DMS114 treated with DMSO at 0.1 percent for 48 hours (cell line): ENCODE data around the gene CTNNA1.
"Not testable (repeated sequence)": the region's sequence is repeated elsewhere in the genome, so short reads cannot be mapped to it uniquely, and the experiment has no call there.

Source experiments
- DNase-seq: peaks from one replicate; lab custom pipeline; 2025; ENCODE audit not compliant: unreplicated experiment; lab: John Stamatoyannopoulos, UW

CTNNA1 gene

GRCh38 chr5:138807182-138807581 is 54.0 kb downstream of the CTNNA1 start:
- no peak for DNase-seq

- DNase-seq = no peak
Measured at GRCh38 chr5:138809391-138809790, 56.2 kb downstream of the CTNNA1 start.

- DNase-seq = not testable (repeated sequence)
Measured at GRCh38 chr5:138810861-138811260, 57.6 kb downstream of the CTNNA1 start.

- DNase-seq = no peak
Measured at GRCh38 chr5:138815529-138815928, 62.3 kb downstream of the CTNNA1 start.

GRCh38 chr5:138817241-138817640 is 64.0 kb downstream of the CTNNA1 start:
- DNase-seq = no peak

GRCh38 chr5:138819081-138819480 is 65.9 kb downstream of the CTNNA1 start:
- no peak for DNase-seq

- DNase-seq = no peak
Measured at GRCh38 chr5:138820695-138821094, 67.5 kb downstream of the CTNNA1 start.

- peak; percentile 15 for DNase-seq
Measured at GRCh38 chr5:138824516-138824915, 71.3 kb downstream of the CTNNA1 start.

GRCh38 chr5:138824924-138825863 is 72.0 kb downstream of the CTNNA1 start:
- DNase-seq = peak; percentile 49

GRCh38 chr5:138828556-138828955 is 75.3 kb downstream of the CTNNA1 start:
- no peak for DNase-seq

GRCh38 chr5:138829341-138829740 is 76.1 kb downstream of the CTNNA1 start:
- no peak for DNase-seq

- no peak for DNase-seq
Measured at GRCh38 chr5:138831703-138832102, 78.5 kb downstream of the CTNNA1 start.

- DNase-seq = no peak
Measured at GRCh38 chr5:138832218-138832617, 79.0 kb downstream of the CTNNA1 start.

- no peak for DNase-seq
Measured at GRCh38 chr5:138833080-138833479, 79.9 kb downstream of the CTNNA1 start.

- DNase-seq = no peak
Measured at GRCh38 chr5:138833726-138834480, 80.7 kb downstream of the CTNNA1 start.

- DNase-seq = not testable (repeated sequence)
Measured at GRCh38 chr5:138834853-138835252, 81.6 kb downstream of the CTNNA1 start.

GRCh38 chr5:138837160-138837559 is 83.9 kb downstream of the CTNNA1 start:
- DNase-seq = no peak

- DNase-seq = no peak
Measured at GRCh38 chr5:138840103-138840502, 86.9 kb downstream of the CTNNA1 start.

- no peak for DNase-seq
Measured at GRCh38 chr5:138841531-138841930, 88.3 kb downstream of the CTNNA1 start.

GRCh38 chr5:138843316-138844124 is 90.3 kb downstream of the CTNNA1 start:
- DNase-seq = no peak

- no peak for DNase-seq
Measured at GRCh38 chr5:138844125-138844461, 90.9 kb downstream of the CTNNA1 start.
